HUES48 (cell line): Measurements from ENCODE around the gene MYH16.
"Not testable (repeated sequence)": the region's sequence is repeated elsewhere in the genome, so short reads cannot be mapped to it uniquely, and the experiment has no call there.

Experiments
- H3K27ac ChIP-seq: one replicate; pipeline ENCODE4 v1.7.0; 2013; ENCODE audit warnings: low read depth, low read length, inconsistent platforms
- H3K27me3 ChIP-seq: 2 replicates; pipeline ENCODE4 v1.6.1; 2013; ENCODE audit warnings: mild to moderate bottlenecking, low read length; ENCODE audit not compliant: control insufficient read depth, insufficient read depth
- H3K36me3 ChIP-seq: 2 replicates; pipeline ENCODE4 v1.6.1; 2013; ENCODE audit warnings: low read length; ENCODE audit not compliant: control insufficient read depth, insufficient read depth
- H3K4me1 ChIP-seq: 2 replicates; pipeline ENCODE4 v1.6.1; 2013; ENCODE audit warnings: mild to moderate bottlenecking, low read length; ENCODE audit not compliant: control insufficient read depth, insufficient read depth
- H3K4me3 ChIP-seq: 2 replicates; pipeline ENCODE4 v1.5.1; 2013; ENCODE audit warnings: mild to moderate bottlenecking, low read depth, low read length
- H3K9ac ChIP-seq: 2 replicates; pipeline ENCODE4 v1.6.1; 2013; ENCODE audit warnings: mild to moderate bottlenecking, low read depth, low read length, moderate library complexity
- H3K9me3 ChIP-seq: 2 replicates; pipeline ENCODE4 v1.6.1; 2013; ENCODE audit warnings: low read length; ENCODE audit not compliant: control insufficient read depth, insufficient read depth

The MYH16 gene

DNA sequence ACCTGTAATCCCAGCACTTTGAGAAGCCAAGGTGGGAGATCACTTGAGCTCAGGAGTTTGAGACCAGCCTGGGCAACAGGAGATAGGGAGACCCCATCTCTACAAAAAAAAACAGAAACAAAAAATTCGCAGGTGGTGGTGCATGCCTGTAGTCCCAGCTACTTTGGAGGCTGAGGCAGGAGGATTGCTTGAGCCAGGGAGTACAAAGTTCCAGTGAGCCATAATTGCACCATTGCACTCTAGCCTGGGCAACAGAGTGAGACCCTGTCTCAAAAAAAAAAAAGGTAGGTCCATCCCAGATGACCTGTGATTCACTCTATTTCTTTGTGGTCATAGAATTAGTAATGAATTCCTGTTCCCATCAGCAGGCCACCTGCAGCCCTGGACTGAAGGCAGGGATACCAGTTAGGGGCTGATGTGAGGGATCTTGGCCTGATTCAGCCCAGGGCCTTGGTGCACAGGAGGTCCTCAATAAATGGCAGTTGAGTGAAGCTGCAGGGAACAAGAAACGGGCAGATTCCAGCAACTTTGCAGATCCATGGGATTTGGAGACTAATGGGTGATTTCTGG lies at the start of gene MYH16:
Gene MYH16 (plus strand): TSS at position 364 of the 570 bp plus-strand sequence.
- Histone ChIP-seq H3K36me3 (no peaks in the 10 kb centered on the region), H3K9me3 (no peaks in the 10 kb centered on the region), H3K4me1 (no peaks in the 10 kb centered on the region), H3K4me3 (no peak within 1 kb of the TSS), H3K9ac (no peak within 1 kb of the TSS), H3K27ac (no peak within 1 kb of the TSS), H3K27me3 (no peaks in the 10 kb centered on the region)

DNA sequence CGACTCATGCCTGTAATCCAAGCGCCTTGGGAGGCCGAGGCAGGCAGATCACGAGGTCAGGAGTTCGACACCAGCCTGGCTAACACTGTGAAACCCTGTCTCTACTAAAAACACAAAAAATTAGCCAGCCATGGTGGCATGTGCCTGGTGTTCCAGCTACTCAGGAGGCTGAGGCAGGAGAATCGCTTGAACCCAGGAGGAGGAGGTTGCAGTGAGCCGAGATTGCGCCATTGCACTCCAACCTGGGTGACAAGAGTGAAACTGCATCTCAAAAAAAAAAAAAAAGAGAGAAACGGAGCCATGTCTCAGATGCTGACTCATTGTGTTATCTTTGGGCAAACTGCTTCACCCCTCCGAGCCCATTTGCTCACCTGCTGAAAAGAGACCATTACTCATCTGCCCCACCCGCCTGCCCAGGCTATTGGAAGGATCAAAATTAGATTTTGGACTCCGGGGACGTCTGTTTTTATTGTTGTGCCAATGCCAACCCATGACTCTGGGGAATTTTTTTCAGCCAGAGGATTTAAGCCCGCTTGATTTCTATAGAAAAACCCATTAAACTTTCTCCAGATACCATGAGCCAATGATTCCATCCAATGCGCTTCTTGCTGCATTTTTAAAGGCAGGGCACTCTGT lies 48.3 kb upstream of the MYH16 start:
- H3K4me3 ChIP-seq, H3K4me1 ChIP-seq, H3K27me3 ChIP-seq, H3K9me3 ChIP-seq, H3K36me3 ChIP-seq, H3K27ac ChIP-seq, H3K9ac ChIP-seq: not testable (repeated sequence)

DNA sequence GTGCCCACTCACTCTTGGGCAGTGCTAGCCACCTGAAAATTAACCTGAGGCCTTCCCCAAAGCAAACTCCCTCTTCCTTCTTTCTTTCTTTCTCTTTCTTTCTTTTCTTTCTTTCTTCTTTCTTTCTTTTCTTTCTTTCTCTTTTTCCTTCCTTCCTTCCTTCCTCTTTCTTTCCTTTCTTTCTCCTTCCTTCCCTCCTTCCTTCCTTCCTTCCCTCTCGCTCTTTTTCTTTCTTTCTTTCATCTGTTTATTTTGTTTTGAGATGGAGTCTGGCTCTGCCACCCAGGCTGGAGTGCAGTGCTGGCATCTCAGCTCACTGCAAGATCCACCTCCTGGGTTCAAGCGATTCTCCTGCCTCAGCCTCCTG lies 47.8 kb upstream of the MYH16 start:
- Histone ChIP-seq H3K27ac (no peak overlapping the region), H3K9me3 (no peaks in the 10 kb centered on the region), H3K9ac (no peak overlapping the region), H3K4me3 (no peak overlapping the region), H3K36me3 (no peaks in the 10 kb centered on the region), H3K27me3 (no peaks in the 10 kb centered on the region), H3K4me1 (no peaks in the 10 kb centered on the region)

DNA sequence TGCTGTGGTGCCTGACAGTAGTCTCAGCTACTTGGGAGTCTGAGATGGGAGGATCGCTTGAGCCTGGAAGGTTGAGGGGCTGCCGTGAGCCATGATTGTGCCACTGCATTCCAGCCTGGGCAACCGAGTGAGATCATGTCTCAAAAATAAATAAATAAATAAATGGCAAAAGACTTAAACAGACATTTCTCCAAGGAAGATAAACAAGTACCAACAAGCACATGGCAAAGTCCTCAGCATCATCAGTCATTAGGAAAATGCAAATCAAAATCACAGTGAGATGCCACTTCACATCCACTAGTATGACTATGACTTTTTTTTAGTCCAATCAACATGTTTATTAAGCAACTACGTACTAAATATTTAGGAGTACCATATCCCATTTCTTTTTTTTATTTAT lies 43.4 kb upstream of the MYH16 start:
- Histone ChIP-seq H3K9me3 (no peaks in the 10 kb centered on the region), H3K4me3 (no peak overlapping the region), H3K36me3 (no peaks in the 10 kb centered on the region), H3K27me3 (no peaks in the 10 kb centered on the region), H3K9ac (no peak overlapping the region), H3K27ac (no peak overlapping the region), H3K4me1 (no peaks in the 10 kb centered on the region)

DNA sequence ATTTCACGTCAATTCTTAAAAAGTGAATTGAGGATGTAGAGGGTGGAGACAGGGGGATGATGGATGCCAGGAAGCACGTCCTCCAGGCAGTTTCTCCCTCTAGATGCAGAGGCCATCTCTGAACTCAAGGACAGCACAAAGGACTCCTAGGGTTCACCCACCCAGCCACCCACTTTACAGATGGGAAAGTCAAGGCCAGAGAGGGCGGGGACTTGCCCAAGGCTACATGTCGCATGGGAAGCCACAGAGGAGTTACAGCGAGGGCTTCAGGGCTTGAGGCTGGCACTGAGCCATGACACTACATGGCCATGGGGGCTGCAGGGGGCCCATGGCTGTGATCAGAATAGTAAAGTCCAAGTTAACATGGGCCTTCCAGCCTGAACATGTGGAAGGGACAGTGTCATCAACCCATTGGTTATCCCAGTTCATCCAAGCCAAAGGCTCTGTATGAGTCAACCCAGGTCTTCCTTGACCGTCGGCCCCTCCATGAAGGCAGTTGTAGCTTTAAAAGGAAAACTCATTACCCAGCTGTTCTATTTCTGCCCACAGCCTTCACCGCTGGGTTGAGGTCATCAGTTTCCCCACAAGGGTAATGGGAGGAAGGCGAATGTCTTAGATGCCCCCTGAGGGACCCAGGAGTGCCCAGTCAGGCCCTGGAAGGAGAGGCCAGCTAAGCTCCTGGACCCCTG lies 40.4 kb upstream of the MYH16 start:
- Histone ChIP-seq H3K27me3 (no peaks in the 10 kb centered on the region), H3K9me3 (no peaks in the 10 kb centered on the region), H3K36me3 (no peaks in the 10 kb centered on the region), H3K27ac (no peak overlapping the region), H3K9ac (no peak overlapping the region), H3K4me3 (no peak overlapping the region), H3K4me1 (no peaks in the 10 kb centered on the region)

DNA sequence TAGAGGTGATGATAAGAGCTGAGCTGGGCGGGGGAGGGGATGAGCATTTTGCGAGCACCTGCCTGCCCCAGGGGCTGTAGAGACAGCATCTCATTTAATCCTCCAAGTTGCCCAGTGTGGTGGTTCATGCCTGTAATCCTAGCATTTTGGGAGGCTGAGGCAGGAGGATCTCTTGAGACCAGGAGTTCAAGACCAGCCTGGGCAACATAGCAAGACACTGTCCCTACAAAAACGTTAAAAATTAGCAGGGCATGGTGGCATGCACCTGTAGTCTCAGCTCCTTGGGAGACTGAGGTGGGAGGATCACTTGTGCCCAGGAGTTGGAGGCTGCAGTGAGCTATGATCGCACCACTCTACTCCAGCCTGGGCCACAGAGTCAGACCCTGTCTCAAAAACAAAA lies 39.7 kb upstream of the MYH16 start:
- not testable (repeated sequence) for H3K4me1 ChIP-seq, H3K27me3 ChIP-seq, H3K9me3 ChIP-seq, H3K36me3 ChIP-seq, H3K27ac ChIP-seq, H3K9ac ChIP-seq, H3K4me3 ChIP-seq

DNA sequence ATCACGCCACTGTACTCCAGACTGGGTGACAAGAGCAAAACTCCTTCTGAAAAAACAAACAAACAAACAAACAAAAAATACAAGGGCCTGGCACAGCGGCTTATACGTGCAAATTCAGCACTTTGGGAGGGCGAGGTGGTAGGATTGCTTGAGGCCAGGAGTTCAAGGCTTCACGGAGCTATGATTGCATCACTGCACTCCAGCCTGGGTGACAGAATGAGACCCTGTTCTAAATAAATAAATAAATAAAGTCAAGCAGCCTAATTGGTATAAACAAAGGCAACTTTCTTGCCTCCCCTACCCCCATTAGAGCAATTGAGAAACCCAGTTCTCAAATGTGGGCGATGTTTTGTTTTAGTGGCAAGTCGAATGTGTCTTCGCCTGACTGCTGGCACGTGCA lies 38.5 kb upstream of the MYH16 start:
- H3K9ac ChIP-seq, result no peak overlapping the region
- no peak overlapping the region for H3K4me3 ChIP-seq
- H3K27me3 ChIP-seq, result no peaks in the 10 kb centered on the region

DNA sequence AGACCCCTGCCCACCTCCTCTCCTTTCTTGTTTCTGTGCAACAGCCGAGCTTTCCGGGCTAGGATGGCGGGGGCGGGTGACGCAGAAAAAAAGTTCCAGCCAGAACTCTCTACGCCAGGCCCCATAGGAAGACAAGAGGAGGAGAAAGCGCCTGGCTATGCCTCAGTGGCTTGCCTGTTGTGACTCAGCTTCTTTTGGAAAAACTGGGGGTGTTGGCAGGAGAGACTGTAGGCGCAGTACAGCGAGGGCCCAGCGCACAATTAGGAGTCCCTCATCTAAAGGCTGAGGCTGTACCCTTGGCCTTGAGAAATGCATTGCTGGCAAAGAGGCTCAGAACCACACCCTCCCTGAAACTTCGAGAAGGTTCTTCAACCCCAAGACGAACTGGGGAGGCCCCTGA lies 36.7 kb upstream of the MYH16 start:
- no peak overlapping the region for H3K9ac ChIP-seq
- H3K4me1 ChIP-seq, result no peaks in the 10 kb centered on the region
- H3K27me3 ChIP-seq, result no peaks in the 10 kb centered on the region
- no peaks in the 10 kb centered on the region for H3K36me3 ChIP-seq
- no peaks in the 10 kb centered on the region for H3K9me3 ChIP-seq
- H3K4me3 ChIP-seq, result no peak overlapping the region
- H3K27ac ChIP-seq, result no peak overlapping the region

More for the DNA sequence above, 38.5 kb upstream of the MYH16 start:
- H3K4me1 ChIP-seq, result no peaks in the 10 kb centered on the region
- H3K27ac ChIP-seq, result no peak overlapping the region
- H3K36me3 ChIP-seq, result no peaks in the 10 kb centered on the region
- no peaks in the 10 kb centered on the region for H3K9me3 ChIP-seq

DNA sequence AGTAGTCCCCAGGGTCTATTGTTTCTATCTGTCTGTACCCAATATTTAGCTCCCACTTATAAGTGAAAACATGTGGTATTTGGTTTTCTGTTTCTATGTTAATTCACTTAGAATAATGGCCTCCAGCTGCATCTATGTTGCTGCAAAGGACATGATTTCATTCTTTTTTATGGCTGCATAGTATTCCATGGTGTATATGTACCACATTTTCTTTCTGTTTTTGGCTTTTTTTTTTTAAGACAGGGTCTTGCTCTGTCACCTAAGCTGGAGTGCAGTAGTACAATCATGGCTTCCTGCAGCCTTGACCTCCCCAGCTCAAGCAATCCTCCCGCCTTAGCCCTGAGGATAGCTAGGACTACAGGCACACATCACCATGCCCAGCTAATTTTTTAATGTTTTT lies 34.8 kb upstream of the MYH16 start:
- H3K9me3 ChIP-seq, H3K9ac ChIP-seq, H3K4me3 ChIP-seq, H3K4me1 ChIP-seq, H3K27me3 ChIP-seq, H3K27ac ChIP-seq, H3K36me3 ChIP-seq: not testable (repeated sequence)

DNA sequence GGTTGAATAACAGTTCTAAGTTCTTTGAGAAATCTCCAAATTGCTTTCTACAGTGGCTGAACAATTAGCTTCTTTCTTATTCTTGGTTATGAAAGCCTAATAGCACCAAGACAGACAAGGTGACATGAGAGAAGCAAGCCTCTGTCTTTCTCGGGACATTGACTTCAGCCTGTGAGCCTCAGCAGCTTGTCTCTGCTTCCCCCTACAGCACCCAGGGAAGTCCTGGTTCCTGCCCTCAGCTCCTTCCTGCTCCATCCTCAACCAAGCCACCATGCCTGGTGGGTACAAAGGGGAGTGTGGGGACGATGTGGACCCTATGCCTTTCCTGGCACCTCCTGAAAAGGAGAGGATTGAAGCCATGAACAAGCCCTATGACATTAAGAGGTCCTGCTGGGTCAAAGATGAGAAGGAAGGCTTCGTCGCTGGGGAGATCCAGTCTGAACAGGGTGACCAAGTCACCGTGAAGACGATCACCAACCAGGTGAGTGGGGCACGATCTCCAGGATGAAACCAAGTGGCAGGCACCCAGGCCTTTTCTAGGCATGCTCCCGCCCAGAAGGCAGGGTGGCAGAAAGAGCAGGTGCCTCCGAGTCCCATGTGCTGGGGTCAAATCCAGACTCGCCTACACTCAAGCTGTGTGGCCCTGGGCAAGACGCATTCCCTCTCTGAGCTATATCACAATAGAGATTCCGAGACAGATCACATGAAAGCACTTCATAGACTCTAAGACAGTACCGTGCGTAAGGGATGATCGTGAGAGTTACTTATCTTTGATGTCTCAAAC lies 33.9 kb upstream of the MYH16 start:
- no peaks in the 10 kb centered on the region for H3K36me3 ChIP-seq
- H3K4me3 ChIP-seq, result no peak overlapping the region
- H3K9ac ChIP-seq, result no peak overlapping the region
- no peak overlapping the region for H3K27ac ChIP-seq
- no peaks in the 10 kb centered on the region for H3K9me3 ChIP-seq
- no peaks in the 10 kb centered on the region for H3K27me3 ChIP-seq
- no peaks in the 10 kb centered on the region for H3K4me1 ChIP-seq

DNA sequence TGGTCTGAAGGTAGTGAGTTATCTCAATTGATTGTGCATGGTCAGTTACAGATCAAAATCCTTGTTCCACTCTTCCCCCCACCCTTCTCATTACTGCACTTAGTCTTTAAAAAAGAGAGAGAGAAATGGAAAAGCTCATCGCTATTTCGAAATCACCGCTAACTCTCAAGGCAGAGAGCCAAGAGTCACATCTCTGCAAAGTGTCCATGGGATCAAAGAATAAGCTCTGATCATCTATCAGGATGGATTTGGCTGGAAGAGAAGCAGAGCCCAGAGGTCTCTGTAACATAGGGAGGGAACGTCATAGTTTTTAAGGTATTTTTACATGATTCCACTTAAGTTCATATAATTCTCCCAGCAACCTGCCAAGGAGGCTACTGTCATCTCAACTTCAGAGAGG lies 30.0 kb upstream of the MYH16 start:
- H3K27me3 ChIP-seq, result no peaks in the 10 kb centered on the region
- H3K4me1 ChIP-seq, result no peaks in the 10 kb centered on the region
- no peak overlapping the region for H3K9ac ChIP-seq

More for the DNA sequence above, 30.0 kb upstream of the MYH16 start:
- Histone ChIP-seq H3K9me3 (no peaks in the 10 kb centered on the region), H3K36me3 (no peaks in the 10 kb centered on the region), H3K27ac (no peak overlapping the region), H3K4me3 (no peak overlapping the region)
